ENCODE measurements around the gene ZNF600.
"Not testable (repeated sequence)": the region's sequence is repeated elsewhere in the genome, so short reads cannot be mapped to it uniquely, and the experiment has no call there.

ZNF600 gene

DNA sequence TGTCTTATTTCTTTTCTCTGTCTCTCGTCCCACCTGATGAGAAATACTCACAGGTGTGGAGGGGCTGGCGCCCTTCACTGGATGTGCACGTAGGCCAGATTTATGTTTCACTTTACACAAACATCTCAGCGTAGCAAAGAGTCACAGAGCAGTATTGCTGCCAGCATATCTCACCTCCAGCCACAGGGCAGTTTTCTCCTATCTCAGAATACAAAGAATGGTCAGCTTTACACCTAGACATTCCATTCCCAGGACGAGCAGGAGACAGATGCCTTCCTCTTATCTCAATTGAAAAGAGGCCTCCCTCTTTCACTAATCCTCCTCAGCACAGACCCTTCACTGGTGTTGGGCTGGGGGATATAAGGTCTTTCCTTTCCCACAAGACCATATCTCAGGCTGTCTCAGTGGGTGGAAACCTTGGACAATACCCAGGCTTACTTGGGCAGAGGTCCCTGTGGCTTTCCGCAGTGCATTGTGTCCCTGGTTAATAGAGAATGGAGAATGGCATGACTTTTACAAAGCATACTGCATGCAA lies 44.6 kb downstream of the ZNF600 start:
- DNase-seq, result no peak

DNA sequence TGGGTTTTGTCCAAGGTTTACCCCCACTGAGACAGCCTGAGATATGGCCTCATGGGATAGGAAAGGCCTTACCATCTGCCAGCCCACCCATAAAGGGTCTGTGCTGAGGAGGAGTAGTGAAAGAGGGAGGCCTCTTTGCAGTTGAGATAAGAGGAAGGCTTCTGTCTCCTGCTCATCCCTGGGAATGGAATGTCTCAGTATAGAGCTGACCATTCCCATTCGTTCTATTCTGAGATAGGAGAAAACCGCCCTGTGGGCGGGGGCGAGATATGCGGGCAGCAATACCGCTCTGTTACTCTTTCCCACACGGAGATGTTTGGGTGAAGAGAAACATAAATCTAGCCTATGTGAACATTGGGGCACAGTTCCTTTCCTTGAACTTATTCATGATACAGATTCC lies 45.2 kb downstream of the ZNF600 start:
- DNase-seq, result not testable (repeated sequence)

DNA sequence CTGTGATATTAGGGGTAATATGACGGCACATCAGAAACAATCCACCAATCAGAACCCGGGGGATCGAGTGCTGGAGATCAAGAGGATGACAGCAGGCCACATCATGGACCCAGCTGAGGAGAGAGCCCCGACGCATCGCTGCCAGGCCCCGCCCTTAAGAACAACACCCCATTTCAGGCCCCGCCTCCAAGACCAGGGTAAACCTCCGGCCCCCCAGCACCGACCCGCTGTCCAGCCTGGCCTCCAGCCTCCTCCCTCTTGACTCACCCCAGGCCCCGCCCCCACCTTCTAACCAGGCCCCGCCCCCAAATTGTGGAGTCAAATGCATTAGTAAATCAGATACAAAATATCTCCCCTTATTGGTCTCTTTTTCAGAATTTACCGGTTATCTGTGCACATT lies 47.0 kb downstream of the ZNF600 start:
- no peak for DNase-seq

DNA sequence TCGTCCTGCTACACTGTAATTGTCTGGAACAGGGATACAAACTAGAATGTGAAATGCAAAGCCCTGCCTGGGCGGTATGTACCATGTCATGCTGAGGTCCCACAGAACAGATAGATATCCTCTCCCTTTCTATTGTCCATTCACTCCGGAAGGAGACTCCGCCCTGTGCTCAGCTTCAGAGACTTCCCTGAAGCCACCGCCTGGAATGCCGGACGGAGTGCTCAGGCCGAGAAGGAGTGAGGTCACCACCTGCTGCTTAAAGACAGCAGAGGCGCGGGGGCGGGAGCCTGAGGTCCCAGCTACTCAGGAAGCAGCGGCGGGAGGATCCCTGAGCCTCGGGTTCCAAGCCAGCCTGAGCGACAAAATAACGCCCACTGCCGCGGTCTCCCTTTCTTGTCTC lies 50.9 kb downstream of the ZNF600 start:
- no peak for DNase-seq

DNA sequence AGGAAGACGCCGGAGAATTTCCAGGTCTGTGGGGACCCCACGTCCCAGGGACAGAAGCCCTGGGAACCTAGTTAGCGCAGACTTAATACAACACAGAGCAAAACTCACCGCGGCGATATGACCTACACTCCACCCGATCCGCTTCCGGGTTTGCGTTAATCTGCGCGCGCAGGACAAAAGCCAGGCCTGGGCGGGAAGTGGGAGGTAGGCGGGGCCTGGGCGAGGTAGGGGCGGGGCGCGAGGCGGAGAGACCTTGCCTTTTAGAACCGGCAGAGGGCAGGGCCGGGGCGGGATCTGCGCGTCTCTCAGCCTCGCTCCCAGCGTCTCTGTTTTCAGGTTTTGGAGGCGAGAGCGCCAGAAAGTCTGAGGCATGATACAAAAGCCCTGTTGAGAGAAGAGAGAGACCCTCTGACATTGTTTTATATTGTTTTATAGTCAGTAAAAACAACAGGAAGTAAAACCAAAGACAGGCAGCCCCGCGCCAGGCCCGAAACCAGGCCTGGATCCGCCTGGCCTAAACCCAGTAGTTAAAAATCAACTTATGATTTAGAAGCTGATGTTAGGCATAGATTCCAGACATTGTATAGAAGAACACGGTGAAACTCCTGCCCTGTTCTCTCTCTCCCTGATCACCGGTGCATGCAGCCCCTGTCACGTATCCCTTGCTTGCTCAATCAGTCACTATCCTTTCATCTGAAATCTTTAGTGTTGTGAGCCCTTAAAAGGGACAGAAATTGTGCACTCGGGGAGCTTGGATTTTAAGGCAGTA lies 51.5 kb downstream of the ZNF600 start, which contains the start of gene ZNF611:
ZNF611 (minus strand) TSS at position 152 of the 769 bp plus-strand sequence. CDS start 19,150 bp downstream, outside the sequence.
- DNase-seq, result peak; percentile 96 to 99 (median 98)

DNA sequence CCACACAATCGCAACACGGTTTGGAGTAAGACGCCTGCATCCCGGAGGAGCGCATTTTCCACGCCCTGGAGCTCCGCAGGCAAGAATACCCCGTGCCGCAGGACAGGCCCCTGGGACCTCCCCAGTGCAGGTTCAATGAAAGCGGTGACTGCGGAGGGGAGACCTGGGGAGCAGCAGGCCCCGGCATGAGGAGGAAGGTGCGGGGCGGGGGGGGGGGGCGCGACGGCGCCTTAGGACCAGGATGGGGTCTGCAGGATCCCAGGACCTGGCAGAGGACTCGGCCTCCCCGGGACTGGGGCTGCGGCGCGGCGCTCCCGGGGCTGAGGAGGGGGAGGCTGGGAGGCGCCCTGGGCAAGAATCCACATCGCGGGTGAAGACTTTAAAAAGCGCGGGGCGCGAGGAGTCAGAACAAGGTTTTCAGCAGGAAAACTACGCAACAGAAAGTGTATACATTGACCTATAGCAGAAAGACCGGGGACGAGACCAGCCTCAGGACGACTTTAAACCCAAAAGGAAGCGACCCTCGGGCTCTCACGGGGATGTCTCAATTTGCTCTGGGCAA lies 52.2 kb downstream of the ZNF600 start:
- DNase-seq, result peak in 3 of 4 experiments; percentile 2 to 19 (median 2)

DNA sequence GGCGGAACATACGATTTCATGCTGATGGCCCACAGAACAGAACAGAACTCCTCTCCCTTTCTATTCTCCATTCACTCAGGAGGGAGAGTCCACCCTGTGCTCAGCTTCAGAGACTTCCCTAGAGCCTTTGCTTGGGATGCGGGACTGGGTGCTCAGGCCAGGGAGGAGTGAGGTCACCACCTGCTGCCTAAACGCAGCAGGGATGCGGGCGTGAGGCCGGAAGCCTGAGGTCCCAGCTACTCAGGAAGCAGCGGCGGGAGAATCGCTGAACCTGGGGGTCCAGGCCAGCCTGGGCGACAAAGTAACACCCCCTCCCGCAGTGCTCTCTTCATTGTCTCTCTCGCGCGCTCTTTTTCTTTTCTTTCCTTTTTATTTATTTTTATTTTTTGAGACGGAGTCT lies 60.5 kb downstream of the ZNF600 start:
- DNase-seq, result not testable (repeated sequence)

DNA sequence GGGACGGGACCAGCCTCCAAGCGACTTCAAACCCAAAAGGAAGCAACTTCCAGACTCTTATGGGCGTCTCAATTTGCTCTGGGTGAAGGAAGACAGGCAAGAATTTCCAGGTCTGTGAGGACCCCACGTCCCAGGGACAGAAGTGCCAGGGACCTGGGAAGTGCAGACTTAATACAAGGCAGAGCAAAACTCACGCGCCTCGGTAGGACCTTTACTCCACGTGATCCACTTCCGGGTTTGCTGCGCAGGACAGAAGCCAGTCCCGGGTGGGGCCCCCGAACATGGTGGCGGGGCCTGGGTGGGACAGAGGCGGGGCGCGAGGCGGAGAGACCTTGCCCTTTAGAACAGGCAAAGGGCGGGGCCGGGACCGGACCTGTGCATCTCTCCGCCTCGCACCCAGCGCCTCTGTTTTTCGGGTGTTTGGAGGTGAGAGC lies 61.0 kb downstream of the ZNF600 start:
- DNase-seq, result no peak

DNA sequence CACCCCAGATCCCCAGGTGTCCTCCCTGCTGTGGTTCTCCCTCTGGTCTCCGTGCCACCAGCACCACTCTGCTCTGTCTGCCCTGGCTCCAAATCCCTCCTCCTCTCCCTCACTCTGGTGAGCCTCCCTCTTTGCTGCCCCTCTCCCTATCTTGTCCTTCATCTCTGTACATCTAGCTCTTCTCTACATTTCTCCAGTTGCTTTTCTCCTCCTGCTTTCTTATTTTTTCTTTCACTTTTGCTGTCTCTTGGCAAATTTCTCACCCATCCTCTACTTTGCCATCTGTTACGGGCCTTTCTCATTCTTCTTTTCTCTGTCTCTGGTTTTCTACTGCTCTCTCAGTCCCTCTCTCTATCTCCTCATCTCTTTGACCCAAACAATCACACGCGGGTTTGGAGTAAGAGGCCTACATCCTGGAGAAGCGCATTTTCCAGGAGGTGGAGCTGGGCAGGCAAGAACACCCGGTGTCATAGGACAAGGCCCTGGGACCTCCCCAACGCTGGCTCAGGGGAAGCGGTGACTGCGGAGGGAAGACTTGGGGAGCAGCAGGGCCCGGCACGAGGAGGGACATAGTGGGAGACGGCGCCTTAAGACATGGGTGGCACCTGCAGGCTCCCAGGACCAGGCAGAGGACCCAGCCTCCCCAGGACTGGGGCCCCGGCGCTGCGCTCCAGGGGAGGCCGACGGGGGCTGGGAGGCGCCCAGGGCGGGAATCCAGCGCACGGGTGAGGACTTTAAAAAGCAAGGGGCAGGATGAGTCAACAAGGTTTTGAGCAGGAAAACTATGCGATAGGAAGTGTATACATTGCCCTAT lies 61.7 kb downstream of the ZNF600 start:
- DNase-seq, result no peak

DNA sequence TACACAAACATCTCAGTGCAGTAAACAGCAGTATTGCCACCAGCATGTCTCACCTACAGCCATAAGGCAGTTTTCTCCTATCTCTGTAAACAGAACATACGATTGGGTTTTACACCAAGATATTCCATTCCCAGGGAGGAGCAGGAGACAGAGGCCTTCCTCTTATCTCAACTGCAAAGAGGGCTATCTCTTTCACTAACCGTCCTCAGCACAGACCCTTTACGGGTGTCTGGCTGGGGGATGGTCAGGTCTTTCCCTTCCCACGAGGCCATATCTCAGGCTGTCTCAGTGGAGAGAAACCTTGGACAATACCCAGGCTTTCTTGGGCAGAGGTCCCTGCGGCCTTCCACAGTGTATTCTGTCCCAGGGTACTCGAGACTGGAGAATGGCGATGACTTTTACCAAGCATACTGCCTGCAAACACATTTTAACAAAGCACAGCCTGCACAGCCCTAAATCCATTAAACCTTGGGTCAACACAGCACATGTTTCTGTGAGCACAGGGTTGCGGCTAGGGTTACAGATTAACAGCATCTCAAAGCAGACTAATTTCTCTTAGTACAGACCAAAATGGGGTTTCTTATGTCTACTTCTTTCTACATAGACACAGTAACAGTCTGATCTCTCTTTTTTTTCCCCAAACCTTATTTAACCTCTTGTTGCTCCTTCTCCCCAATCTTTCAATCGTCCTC lies 62.5 kb downstream of the ZNF600 start:
- DNase-seq, result not testable (repeated sequence)

DNA sequence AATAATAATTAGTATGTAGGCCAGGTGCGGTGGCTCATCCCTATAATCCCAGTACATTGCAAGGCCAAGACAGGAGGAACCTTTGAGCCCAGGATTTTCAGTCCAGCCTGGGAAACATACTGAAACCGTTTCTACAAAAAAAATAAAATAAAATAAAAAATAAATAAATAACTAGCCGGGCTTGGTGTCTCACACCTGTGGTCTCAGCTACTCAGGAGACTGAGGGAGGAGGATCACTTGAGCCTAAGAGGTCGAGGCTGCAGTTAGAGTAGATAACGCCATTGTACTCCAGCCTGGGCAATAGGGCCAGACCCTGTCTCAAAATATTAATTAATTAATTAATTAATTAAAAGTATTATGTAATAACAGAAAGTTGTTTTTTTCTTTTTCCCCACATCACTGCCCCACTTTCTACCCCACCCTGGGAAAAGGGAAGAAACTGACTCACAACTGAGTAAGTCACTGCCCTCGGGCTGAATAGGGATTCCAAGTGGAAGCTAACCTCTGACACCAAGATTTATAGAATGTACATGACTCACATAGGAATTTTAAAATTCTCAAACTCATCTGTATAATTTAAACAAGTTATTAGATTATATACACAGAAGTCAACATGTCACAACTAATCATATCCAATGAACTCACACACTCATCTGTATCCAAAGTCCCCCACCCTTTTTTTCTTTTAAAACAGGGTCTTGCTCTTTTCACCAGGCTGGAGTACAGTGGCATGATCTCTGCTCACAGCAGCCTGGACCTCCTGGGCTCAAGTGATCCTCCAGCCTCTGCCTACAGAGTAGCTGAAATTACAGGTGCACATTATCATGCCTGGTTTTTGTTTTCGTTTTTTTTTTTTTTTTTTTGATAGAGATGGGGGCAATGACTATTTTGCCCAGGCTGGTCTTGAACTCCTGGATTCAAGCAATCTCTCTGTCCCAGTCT lies 64.3 kb downstream of the ZNF600 start:
- no peak for DNase-seq

DNA sequence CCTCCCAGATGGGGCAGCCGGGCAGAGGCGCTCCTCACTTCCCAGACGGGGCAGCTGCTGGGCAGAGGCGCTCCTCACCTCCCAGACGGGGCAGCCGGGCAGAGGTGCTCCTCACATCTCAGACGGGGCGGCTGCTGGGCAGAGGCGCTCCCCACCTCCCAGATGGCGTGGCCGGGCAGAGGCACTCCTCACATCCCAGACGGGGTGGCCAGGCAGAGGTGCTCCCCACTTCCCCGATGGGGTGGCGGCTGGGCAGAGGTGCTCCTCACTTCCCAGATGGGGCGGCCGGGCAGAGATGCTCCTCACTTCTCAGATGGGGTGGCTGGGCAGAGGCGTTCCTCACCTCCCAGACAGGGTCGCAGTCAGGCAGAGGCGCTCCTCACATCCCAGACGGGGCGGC lies 66.0 kb downstream of the ZNF600 start:
- DNase-seq, result not testable (repeated sequence)

DNA sequence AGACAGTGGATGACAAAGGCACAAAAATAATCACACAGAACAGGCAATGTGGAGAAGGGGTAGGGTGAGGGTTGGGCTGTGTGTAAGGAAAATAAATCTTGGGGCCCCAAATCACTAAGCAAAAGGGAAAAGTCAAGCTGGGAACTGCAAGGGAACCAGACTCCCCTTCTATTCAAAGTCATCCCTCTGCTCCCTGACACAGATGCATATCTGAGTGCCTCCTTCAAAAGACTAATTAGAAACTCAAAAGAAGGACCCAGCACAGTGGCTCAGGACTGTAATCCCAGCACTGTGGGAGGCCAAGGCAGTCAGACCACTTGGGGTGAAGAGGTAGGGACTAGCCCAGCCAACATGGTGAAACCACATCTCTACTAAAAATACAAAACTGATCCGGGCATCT lies 70.1 kb downstream of the ZNF600 start:
- no peak for DNase-seq

DNA sequence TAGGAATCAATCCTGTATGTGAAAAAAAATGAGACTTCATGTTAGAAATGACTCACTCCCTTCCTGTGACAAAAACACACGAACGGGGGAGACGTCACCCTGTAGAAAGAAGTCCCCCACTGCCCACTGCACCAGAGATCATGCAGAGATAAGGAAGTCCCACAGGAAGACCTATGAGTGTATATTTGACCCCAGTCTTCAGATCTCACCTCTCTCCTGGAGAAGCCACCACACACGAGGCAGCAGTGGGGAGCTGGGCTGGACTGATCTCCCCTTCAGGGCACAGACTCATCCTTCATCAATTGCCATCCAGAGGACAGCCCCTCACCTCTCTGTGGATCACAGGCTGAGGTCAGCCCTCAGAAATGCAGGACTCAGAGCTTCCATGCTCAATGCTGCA lies 70.7 kb downstream of the ZNF600 start:
- not testable (repeated sequence) for DNase-seq

DNA sequence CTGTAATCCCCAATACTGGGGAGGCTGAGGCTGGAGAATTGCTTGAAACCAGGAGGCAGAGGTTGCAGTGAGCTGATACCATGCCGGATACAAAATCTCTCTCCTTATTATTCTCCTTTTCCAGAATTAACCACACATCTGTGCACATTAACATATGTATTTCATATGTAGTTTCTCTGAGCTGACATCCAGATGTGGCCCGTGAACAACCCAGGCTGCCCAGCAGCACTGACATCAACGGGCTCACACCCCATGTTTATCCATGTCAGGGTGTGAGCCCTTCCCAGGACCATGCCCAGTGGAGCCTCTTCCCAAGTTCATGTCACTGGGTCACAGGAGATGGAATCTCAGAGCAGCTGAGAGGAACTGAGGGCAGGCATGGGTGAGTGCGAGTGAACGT lies 71.3 kb downstream of the ZNF600 start:
- DNase-seq, result not testable (repeated sequence)

Measured in suppressor macrophage (primary cell).